Measurements from ENCODE around the gene NGFR. TPM values are rescaled to one million over a fixed set of nuclear protein-coding genes. Genes with fewer than 3 reads are reported as not detected.
"Not testable (repeated sequence)": the region's sequence is repeated elsewhere in the genome, so short reads cannot be mapped to it uniquely, and the experiment has no call there.

NGFR gene
- total and polyA plus RNA-seq, 2 experiments from 2014 or later: 16.5 to 27.0 TPM

- no peak overlapping the region for H3K4me3 ChIP-seq
- DNase-seq (ENCODE audit: low read depth in 1 of 2, low spot score in 1 of 2): no peak
- H3K4me1 ChIP-seq (ENCODE audit: low read depth): no peaks in the 10 kb centered on the region
- no peak for TF ChIP-seq CTCF (IDR thresholded peaks at IDR 0.05; ENCODE audit: low read depth, low read length)
- H3K27ac ChIP-seq: no peak overlapping the region
- H3K27me3 ChIP-seq: no peaks in the 10 kb centered on the region
- no peaks in the 10 kb centered on the region for H3K36me3 ChIP-seq
- H3K9me3 ChIP-seq (ENCODE audit: low read depth): no peaks in the 10 kb centered on the region
Measured at GRCh38 chr17:49549691-49550678, 54.9 kb downstream of the NGFR start.

GRCh38 chr17:49550764-49551163, 55.7 kb downstream of the NGFR start:
- H3K9me3 ChIP-seq (ENCODE audit: low read depth); H3K4me1 ChIP-seq (ENCODE audit: low read depth); DNase-seq (ENCODE audit: low read depth in 1 of 2, low spot score in 1 of 2); H3K27me3 ChIP-seq; H3K36me3 ChIP-seq; H3K27ac ChIP-seq; H3K4me3 ChIP-seq: not testable (repeated sequence)

- TF ChIP-seq CTCF (IDR thresholded peaks at IDR 0.05; ENCODE audit: low read depth, low read length): no peak
- H3K27ac ChIP-seq: no peak overlapping the region
- H3K36me3 ChIP-seq: no peaks in the 10 kb centered on the region
- H3K9me3 ChIP-seq (ENCODE audit: low read depth): no peaks in the 10 kb centered on the region
- H3K27me3 ChIP-seq: no peaks in the 10 kb centered on the region
- no peaks in the 10 kb centered on the region for H3K4me1 ChIP-seq (ENCODE audit: low read depth)
- no peak overlapping the region for H3K4me3 ChIP-seq
- no peak for DNase-seq (ENCODE audit: low read depth in 1 of 2, low spot score in 1 of 2)
Measured at GRCh38 chr17:49551221-49552069, 56.4 kb downstream of the NGFR start.

GRCh38 chr17:49552070-49552751, 57.1 kb downstream of the NGFR start:
- no peak overlapping the region for H3K4me3 ChIP-seq

GRCh38 chr17:49553676-49554335, 58.7 kb downstream of the NGFR start:
- Histone ChIP-seq H3K4me3 (no peak overlapping the region), H3K27me3 (peaks cover 11% of the 10 kb centered on the region), H3K36me3 (no peaks in the 10 kb centered on the region), H3K9me3 (ENCODE audit: low read depth) (no peaks in the 10 kb centered on the region), H3K4me1 (ENCODE audit: low read depth) (no peaks in the 10 kb centered on the region), H3K27ac (no peak overlapping the region)
- no peak for TF ChIP-seq CTCF (IDR thresholded peaks at IDR 0.05; ENCODE audit: low read depth, low read length)
- no peak for DNase-seq (ENCODE audit: low read depth in 1 of 2, low spot score in 1 of 2)

More at GRCh38 chr17:49552070-49552751, 57.1 kb downstream of the NGFR start:
- Histone ChIP-seq H3K36me3 (no peaks in the 10 kb centered on the region), H3K27me3 (no peaks in the 10 kb centered on the region), H3K4me1 (ENCODE audit: low read depth) (no peaks in the 10 kb centered on the region), H3K27ac (no peak overlapping the region), H3K9me3 (ENCODE audit: low read depth) (no peaks in the 10 kb centered on the region)
- no peak for TF ChIP-seq CTCF (IDR thresholded peaks at IDR 0.05; ENCODE audit: low read depth, low read length)
- no peak for DNase-seq (ENCODE audit: low read depth in 1 of 2, low spot score in 1 of 2)
